Activated CD4-positive, alpha-beta T cell treated with anti-CD3 and anti-CD28 coated beads, Interleukin-2, amount 50 U/mL, for 16 hours (primary cell): ENCODE data around the gene PLCB1.
"Not testable (repeated sequence)": the region's sequence is repeated elsewhere in the genome, so short reads cannot be mapped to it uniquely, and the experiment has no call there.

Source experiments
- DNase-seq: peaks from one replicate; pipeline ENCODE4 v3.0.0-alpha.2; 2020

PLCB1 gene

GRCh38 chr20:8131598-8132483 lies at the start of gene PLCB1:
TSS of gene PLCB1 (plus strand) at chr20:8132266. CDS start at chr20:8132652, 386 bp downstream.
- DNase-seq = peak; percentile 77

DNA sequence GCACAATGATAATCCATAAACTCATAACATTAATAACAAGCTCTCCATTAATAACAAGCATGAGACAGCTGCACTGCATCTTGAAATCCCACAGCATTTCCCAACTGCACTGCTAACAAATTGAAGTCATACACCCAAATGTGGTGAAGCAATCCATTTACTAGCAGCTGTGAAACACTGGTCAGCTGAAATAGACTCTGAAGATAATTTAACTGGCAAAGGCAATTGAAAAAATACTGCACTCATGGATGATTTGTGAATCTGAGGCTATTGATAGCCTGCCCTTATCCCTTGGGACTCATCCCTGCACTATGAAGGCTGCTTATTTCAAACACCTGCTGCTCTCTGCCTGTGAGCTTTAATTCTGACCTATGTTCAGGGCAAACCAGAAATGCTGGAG lies 49.1 kb upstream of the PLCB1 start:
- no peak for DNase-seq

DNA sequence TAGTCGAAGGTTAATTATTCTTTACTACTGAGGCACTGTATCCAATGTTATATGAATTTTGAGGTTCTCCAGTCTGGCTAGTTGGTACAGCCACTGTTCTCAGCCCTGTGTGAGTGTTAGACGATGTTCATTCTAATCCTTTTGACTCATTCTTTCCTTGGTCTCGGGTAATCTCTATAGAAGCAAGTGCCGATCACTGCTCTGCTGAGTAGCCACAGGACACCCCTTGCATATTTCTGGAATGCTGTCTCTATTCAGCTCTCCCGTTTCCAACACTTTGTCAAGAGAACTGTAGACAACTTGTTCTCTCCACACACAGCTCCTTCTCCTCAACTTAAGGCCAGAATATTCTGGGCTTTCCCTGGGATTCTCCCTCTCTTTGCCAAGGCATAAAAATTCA lies 42.4 kb upstream of the PLCB1 start:
- no peak for DNase-seq

DNA sequence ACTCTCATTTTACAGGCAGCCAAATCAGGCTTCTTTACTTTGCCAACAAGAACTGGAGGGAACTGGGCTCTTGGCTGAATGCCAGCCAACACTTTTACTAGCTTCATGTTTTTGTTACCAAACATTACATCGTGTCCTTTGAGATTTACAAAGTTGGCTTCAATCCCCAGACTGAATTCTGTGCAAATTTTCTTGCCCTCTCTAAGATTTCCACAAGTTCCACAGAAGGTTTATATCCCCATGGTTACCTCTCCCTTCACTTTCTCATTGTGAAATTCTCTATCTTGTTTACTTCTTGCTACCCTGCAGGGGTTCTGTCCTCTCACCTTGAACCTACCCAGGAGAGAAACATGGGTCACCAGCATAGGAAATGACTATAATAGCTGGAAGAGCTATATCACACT lies 37.6 kb upstream of the PLCB1 start:
- no peak for DNase-seq

DNA sequence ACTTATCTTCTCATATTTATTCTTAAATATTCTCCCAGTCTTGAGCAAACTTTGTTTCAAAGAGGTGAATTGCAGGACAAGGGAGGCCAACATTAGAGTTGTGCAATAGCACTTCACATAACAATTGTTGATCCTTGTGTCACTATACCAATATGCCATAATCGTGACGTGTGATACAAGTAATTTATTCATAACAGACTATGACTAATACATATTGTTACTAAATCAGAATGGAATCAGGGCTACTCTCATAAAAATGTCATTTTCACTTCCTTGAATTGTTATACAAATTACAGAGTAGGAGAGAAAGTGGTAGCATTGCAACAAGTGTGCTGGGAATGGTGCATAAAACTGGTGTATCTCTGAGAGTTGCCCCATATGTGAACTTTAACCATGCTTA lies 37.2 kb upstream of the PLCB1 start:
- no peak for DNase-seq

GRCh38 chr20:8095648-8096572 lies 36.2 kb upstream of the PLCB1 start:
- no peak for DNase-seq

GRCh38 chr20:8097307-8097706 lies 34.8 kb upstream of the PLCB1 start:
- no peak for DNase-seq

GRCh38 chr20:8104252-8104651 lies 27.8 kb upstream of the PLCB1 start:
- no peak for DNase-seq

- DNase-seq = not testable (repeated sequence)
These were observed 17.5 kb upstream of the PLCB1 start for GRCh38 chr20:8114612-8115011.

DNA sequence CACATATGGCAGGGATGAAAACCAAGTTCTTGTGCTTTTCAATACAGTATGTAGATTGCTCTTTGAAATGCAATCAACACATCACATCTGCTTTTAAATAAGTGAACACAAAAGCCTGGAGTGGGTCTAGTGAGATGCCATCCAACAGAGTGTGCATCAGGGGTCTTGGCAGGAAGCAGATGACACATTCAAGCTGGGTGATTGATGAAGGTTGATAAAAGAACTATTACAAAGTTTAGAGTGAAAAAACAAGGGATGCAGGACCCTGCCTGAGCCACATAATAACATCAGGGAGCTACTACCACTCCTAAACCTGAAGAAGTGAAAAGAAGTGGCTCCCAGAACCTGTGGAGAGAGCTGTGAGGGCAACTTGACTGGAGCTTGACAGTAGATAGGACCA lies 16.6 kb upstream of the PLCB1 start:
- no peak for DNase-seq

GRCh38 chr20:8116067-8116811 lies 15.8 kb upstream of the PLCB1 start:
- DNase-seq = no peak

- no peak for DNase-seq
These were observed 14.4 kb upstream of the PLCB1 start for GRCh38 chr20:8117636-8118035.

DNA sequence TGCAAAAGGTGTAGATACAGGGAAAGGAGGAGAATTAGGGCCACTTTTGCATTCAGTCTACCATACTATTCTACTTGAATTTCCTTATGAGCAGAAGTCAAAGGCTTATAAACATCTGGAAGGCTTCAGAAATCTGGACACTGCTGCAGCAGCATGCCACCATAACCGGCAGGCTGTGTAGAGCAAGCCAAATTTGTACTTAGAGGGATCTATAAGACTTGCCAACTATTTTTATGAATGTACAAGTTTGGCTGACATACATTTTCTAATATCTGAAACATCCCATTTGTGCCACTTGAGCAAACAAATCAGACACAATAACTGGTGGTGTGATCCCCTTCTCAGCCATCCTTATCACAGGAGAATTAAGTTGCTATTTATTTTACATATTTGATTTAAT lies 14.0 kb upstream of the PLCB1 start:
- DNase-seq = no peak

DNA sequence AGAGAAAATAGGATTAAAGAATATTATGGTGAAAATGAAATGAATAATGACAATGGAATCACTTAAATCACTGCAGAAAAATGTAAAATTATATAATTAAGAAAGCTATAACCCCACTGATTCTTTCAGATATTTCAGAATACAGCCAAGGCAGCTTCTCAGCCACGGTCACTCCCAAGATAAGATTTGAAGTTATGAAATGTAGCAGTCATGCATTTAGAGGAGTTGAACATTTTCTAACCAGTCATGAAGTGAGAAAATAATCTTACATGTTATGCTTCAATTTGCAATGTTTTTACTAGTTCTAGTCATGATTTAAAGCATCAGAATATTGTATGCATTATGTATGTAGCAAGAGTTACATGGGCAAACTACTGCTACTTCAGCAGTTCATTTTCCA lies 13.3 kb upstream of the PLCB1 start:
- DNase-seq = no peak

DNA sequence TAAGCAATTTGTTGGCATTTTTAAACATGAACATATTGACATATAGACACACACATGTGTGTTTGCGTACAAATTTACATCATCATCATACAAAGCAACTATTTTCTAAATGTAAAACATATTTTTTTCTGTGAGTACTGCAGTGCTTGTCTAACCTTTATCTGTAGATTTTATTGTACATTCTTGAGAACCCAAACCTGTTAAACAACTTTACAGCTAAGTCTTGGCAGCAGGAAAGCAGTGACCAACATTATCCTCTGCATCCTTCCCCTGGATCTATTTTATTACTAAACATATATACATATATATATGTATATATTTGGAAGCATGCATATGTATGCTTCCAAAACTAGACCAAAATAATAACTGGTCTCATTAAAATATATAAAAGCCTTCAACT lies 10.4 kb upstream of the PLCB1 start:
- no peak for DNase-seq

DNA sequence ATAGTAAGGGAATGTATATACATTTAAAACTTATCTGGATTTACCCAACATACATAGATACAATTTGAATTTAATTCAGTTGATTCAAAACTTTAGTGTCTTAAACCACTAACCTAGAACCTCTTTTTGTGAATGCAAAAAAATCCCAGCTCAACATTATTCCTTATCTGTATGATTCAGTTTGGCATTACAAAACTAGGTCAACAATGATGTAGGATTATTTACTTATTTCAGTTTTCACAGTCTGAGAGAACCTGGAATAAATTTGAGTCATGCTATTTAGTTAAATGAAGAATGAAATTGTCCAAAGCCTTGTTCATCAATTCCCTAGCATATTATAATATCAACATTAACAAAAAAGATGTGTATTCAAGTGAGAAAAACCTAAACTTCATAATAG lies 7.4 kb upstream of the PLCB1 start:
- no peak for DNase-seq

DNA sequence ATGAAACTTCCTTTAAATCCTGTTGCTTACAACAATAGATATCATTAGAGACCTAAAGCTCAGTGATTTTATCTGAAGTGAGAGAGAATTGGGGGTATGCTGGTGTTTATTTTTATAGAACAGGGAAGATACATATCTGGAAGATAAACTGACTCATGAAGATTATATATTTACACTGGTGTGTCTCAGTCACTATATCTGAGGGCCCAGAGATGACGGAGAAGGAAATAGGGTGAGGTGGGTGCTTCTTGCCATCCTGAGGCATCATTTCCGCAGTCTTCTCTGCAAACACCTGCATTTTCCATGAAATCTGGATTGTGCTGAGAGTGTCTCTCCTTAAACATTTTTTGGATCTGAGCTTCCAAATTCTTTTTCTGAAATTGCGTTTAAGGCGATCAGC lies 5.9 kb upstream of the PLCB1 start:
- DNase-seq = no peak

DNA sequence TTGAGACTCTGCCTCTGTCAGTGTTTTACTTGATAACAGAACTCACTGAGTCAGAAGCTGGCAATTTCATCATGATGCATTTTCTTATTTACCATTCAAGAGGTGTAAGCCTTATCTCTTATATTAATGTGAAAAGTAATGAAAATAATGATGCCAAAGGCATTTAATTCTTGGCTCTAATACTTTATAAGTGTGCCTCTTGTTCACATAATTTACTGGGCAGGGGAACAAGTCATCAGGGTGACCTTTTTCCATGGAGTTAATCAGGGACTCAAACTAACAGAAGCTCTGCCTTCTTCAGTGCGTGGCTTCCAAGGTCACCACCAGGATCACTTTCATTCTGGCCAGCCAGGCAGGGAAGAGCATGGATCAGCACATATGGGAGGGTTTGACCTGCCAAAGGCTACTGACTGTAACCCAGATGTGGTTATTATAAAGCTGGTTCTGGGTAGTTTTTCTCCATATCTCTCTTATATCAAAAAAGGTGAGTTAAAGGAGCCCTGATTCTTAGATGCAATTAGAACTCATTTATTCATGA lies 5.2 kb upstream of the PLCB1 start:
- no peak for DNase-seq

GRCh38 chr20:8127553-8128255 lies 4.4 kb upstream of the PLCB1 start:
- DNase-seq = peak; percentile 67

GRCh38 chr20:8128291-8129060 lies 3.6 kb upstream of the PLCB1 start:
- no peak for DNase-seq

DNA sequence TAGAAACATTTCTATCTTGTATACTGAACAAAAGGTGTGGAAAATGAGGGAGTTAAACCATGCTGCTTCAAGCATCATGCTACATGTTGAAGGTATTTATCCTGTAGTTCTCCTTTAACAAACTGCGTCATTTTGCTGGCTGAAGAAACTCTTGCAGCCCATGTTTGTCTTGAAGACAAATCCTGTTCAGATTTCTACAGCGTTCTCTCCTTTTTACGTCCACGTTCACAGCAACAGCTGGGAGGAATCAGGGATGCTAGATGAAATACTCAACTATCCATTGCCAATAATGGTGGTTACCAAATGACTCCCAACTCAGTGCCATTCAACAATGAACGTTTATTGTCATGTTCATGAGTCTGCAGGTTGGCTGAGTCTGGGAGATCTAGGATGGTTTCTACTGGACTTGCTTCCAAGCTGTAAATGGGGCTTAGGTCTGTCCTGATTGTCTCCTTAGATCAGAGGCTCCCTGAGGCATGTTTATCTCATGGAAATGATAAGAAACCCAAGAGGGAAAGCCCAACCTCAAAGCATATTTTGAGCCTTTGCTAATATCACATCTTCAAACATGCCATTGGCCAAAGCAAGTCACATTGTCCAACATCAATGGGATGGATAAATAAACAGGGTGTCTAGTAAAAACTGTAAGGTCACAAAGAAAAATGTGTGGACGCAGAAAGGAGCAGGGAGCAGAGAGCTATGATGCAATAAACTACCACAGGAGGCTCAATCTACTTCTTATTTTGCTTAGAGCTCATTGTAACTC lies 2.7 kb upstream of the PLCB1 start:
- no peak for DNase-seq
